ENCODE data around the gene KDM4D. TPM values are rescaled to one million over a fixed set of nuclear protein-coding genes. Genes with fewer than 3 reads are reported as not detected.
"Not testable (repeated sequence)": the region's sequence is repeated elsewhere in the genome, so short reads cannot be mapped to it uniquely, and the experiment has no call there.

The KDM4D gene
- polyA plus RNA-seq, 10 donors: 0.88 to 1.5 (median 1.2) TPM

GRCh38 chr11:95025594-95025993 lies 52.1 kb downstream of the KDM4D start:
- not testable (repeated sequence) for DNase-seq

DNA sequence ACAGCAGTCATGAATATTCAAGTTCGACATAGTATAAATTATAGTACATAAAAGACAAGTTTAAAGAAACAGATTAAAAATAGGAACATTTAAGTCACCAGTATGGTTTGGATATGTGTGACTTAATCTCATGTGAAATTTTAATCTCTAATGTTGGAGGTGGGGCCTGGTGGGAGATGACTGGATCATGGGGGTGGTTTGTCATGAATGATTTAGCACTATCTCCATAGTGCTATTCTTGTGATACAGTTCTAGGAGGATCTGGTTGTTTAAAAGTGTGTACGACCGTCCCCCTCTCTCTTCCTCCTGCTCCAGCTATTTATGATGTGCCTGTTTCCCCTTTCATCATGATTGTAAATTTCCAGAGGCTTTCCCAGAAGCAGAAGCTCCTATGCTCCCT lies 54.8 kb downstream of the KDM4D start:
- DNase-seq: no peak

- no peak for DNase-seq
Observed at GRCh38 chr11:95033051-95033450, 59.5 kb downstream of the KDM4D start.

GRCh38 chr11:95035316-95035715 lies 61.8 kb downstream of the KDM4D start:
- no peak for DNase-seq

DNA sequence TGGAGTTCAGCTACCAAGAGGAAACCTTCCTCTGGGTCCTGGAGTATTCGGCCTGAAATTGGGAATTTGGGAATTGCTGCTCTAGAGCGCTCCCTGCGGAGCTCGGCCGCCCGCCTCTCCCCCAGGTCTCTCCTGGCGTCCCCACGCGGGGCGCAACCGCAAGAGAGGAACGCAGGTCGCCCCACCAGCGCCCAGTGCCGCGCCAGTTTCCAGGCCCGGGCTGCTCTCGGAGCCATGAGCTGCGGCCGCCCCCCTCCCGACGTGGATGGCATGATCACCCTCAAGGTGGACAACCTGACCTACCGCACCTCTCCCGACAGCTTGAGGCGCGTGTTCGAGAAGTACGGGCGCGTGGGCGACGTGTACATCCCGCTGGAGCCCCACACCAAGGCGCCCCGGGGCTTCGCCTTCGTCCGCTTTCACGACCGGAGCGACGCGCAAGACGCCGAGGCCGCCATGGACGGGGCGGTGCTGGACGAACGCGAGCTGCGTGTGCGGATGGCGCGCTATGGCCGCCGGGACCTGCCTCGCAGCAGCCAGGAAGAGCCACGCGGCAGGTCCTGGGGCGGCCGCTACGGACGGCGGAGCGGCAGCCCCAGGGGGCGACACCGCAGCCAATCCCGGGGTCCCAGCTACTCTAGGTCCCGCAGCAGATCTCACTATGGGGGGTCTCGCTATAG lies 64.0 kb downstream of the KDM4D start:
- peak; percentile 5 to 45 (median 10) for DNase-seq

GRCh38 chr11:95042239-95042638 lies 68.7 kb downstream of the KDM4D start:
- DNase-seq: no peak

DNA sequence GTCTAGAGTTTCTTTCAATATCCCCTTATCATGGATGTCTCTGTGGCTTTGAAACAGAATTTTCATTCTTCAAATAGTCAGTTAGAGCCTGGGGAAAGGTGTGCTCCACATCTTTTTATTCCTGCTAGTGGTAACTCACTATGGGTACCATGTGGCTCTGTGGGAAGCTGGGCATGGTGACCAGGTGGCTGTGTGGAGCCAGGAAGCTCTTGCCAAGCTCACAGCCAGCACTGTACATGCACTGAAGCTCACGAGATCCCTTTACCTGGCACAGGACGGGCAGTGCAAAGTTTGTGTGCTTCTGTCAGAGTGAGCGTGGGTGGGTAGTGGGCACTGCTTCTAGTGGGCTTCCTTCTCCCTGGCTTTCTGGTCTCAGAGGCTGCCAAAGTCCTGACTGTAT lies 69.4 kb downstream of the KDM4D start:
- no peak for DNase-seq

DNA sequence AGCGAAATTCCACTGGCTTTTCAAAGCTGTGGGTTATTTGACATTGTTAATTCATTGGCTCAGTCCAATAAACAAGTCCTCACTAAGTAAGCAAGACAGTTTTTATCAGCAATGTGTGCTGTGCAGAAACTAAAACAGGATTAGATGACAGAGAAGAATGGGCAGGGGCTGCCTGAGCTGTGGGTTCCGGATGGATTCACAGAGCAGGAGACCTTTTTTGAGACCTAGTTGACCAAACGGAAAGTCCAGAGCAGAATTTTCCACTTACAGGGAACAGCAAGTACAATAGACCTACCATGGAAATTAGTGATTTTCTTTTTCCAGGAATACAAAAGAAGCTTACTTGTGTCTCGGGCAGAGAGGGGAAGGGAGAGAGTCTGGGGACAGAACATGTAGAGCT lies 70.5 kb downstream of the KDM4D start:
- no peak for DNase-seq

- no peak for DNase-seq
Observed at GRCh38 chr11:95045812-95046211, 72.3 kb downstream of the KDM4D start.

Other genes with a start within 250 kb of the KDM4D start
- 10 to 100 TPM; 46.3 to 70.2 (median 57.4) TPM for gene AMOTL1, start 205.4 kb upstream of the KDM4D start, polyA plus RNA-seq (ENCODE audit: insufficient read length in 10 of 10)
- gene CWC15, start 153 bp upstream of the KDM4D start, polyA plus RNA-seq (ENCODE audit: insufficient read length in 10 of 10): 10 to 100 TPM; 71.8 to 91.7 (median 81.1) TPM
- under 1 TPM in 9 of 10 donors, not detected in 1; 0.09 to 0.20 (median 0.15) TPM for gene KDM4E, start 51.5 kb downstream of the KDM4D start, polyA plus RNA-seq (ENCODE audit: insufficient read length in 10 of 10)
- not detected for gene KDM4F, start 75.7 kb downstream of the KDM4D start, polyA plus RNA-seq (ENCODE audit: insufficient read length in 10 of 10)
- 10 to 100 TPM; 40.9 to 54.3 (median 45.8) TPM for gene SRSF8, start 93.2 kb downstream of the KDM4D start, polyA plus RNA-seq (ENCODE audit: insufficient read length in 10 of 10)
- 10 to 100 TPM; 53.1 to 89.3 (median 63.0) TPM for gene ENDOD1, start 116.1 kb downstream of the KDM4D start, polyA plus RNA-seq (ENCODE audit: insufficient read length in 10 of 10)